Endodermal cell (in vitro differentiated cells): ENCODE data around the gene TRNAU1AP. TPM values are rescaled to one million over a fixed set of nuclear protein-coding genes. Genes with fewer than 3 reads are reported as not detected.
A peak's percentile ranks its signal among the peaks of the same experiment; 100 is the strongest.

Experiments
- DNase-seq: peaks from one replicate; pipeline ENCODE4 v3.0.0-alpha.2; 2017
- H3K27ac ChIP-seq: 2 replicates; pipeline ENCODE4 v1.5.1; 2013; ENCODE audit warnings: mild to moderate bottlenecking, low read depth, low read length, moderate library complexity
- H3K27me3 ChIP-seq: 2 replicates; pipeline ENCODE4 v1.6.1; 2013; ENCODE audit warnings: mild to moderate bottlenecking, low read length, moderate library complexity; ENCODE audit not compliant: insufficient read depth, control insufficient read depth, poor library complexity, severe bottlenecking
- H3K36me3 ChIP-seq: 2 replicates; pipeline ENCODE4 v1.7.0; 2013; ENCODE audit warnings: mild to moderate bottlenecking, low read length, moderate library complexity; ENCODE audit not compliant: control insufficient read depth, insufficient read depth
- H3K4me1 ChIP-seq: one replicate; pipeline ENCODE4 v1.7.0; 2013; ENCODE audit warnings: low read length; ENCODE audit not compliant: control insufficient read depth, insufficient read depth
- H3K4me3 ChIP-seq: 2 replicates; pipeline ENCODE4 v1.5.1; 2013; ENCODE audit warnings: mild to moderate bottlenecking, low read length, moderate library complexity
- H3K9ac ChIP-seq: 2 replicates; pipeline ENCODE4 v1.6.1; 2013; ENCODE audit warnings: mild to moderate bottlenecking, low read length, moderate library complexity; ENCODE audit not compliant: poor library complexity, severe bottlenecking; ENCODE audit errors: extremely low read depth
- H3K9me3 ChIP-seq: 2 replicates; pipeline ENCODE4 v1.6.1; 2013; ENCODE audit warnings: mild to moderate bottlenecking, low read length, moderate library complexity; ENCODE audit not compliant: control insufficient read depth
- H3K27ac Mint-ChIP-seq: 2 replicates; pipeline ENCODE4 v1.8.0; 2020; ENCODE audit warnings: mixed read lengths
- H3K27me3 Mint-ChIP-seq: 2 replicates; pipeline ENCODE4 v1.8.0; 2021; ENCODE audit warnings: mild to moderate bottlenecking, mixed read lengths; ENCODE audit not compliant: insufficient read depth
- H3K36me3 Mint-ChIP-seq: 2 replicates; pipeline ENCODE4 v1.8.0; 2020; ENCODE audit warnings: low read depth, mixed read lengths
- H3K4me1 Mint-ChIP-seq: 2 replicates; pipeline ENCODE4 v1.8.0; 2020; ENCODE audit warnings: mixed read lengths
- H3K4me3 Mint-ChIP-seq: 2 replicates; pipeline ENCODE4 v1.8.0; 2020; ENCODE audit warnings: mild to moderate bottlenecking, moderate library complexity, mixed read lengths
- H3K9me3 Mint-ChIP-seq: 2 replicates; pipeline ENCODE4 v1.8.0; 2020; ENCODE audit warnings: mild to moderate bottlenecking, mixed read lengths
- WGBS, 2 experiments: methylation state at CpG; one replicate each; pipeline versions ENCODE4 v1.1.5 to v1.1.7; 2013; ENCODE audit warnings: missing lambda C conversion rate in 2 of 2, mixed read lengths in 1 of 2; ENCODE audit not compliant: insufficient coverage in 1 of 2, insufficient read length in 1 of 2; 5-methylcytosine and 5-hydroxymethylcytosine counted together
- long read RNA-seq, 4 experiments: library from polyadenylated mRNA in 2 of 4; library from RNA in 1 of 4; library from capped mRNA in 1 of 4; stranded (forward) in 3 of 4; unstranded in 1 of 4; transcript quantifications; one replicate each; pipeline ENCODE4 v2.0.0, GENCODE V29; 2020 to 2021; ENCODE audit warnings: inconsistent platforms in 1 of 4
- polyA plus RNA-seq, 2 experiments: library from polyadenylated mRNA; stranded (reverse); fragments of 50-300 nt; gene quantifications; one replicate each; pipeline ENCODE4 v1.2.3, GENCODE V29; 2013
- total RNA-seq, 2 donors: library from RNA; stranded (reverse); fragmentation: NEBNext Ultra II Directional in 1 of 2; extraction: Animal tissue kit (Norgen Biotek cat#: 25700) in 1 of 2; gene quantifications; 2 replicates in 1 of 2; 3 replicates in 1 of 2; pipeline ENCODE4 v1.2.1, GENCODE V29; 2021
- TF ChIP-seq, protein P1 (sequence below): fragments of 200-600 bp; sonication (generic); conservative IDR thresholded peaks from 2 replicates; pipeline ENCODE4 v1.5.0; 2021; ENCODE audit warnings: antibody characterized with exemption, mild to moderate bottlenecking

The TRNAU1AP gene
- total RNA-seq = 10 to 100 TPM; 49.6 to 53.7 TPM
- 31.5 TPM for polyA plus RNA-seq (2013, experiment 1 of 2)
- 27.0 TPM for polyA plus RNA-seq (2013, experiment 2 of 2)
- long read RNA-seq, experiment 1, transcript TRNAU1AP-201 (9 exons, 1,799 nt) = major isoform, 17 of 29 reads
- long read RNA-seq, experiment 1, partial matches to known transcripts = 9 of 29 reads
- long read RNA-seq, experiment 1, other reads (novel, unspliced or antisense) = 3 of 29 reads
- long read RNA-seq, experiment 2, transcript TRNAU1AP-201 (9 exons, 1,799 nt) = major isoform, 16 of 24 reads
- long read RNA-seq, experiment 2, partial matches to known transcripts = 3 of 24 reads
- long read RNA-seq, experiment 2, other reads (novel, unspliced or antisense) = 4 of 24 reads
- long read RNA-seq, experiment 3, transcript TRNAU1AP-201 (9 exons, 1,799 nt) = major isoform, 30 of 53 reads
- long read RNA-seq, experiment 3, partial matches to known transcripts = 5 of 53 reads
- long read RNA-seq, experiment 3, other reads (novel, unspliced or antisense) = 13 of 53 reads
- long read RNA-seq, experiment 4, transcript TRNAU1AP-201 (9 exons, 1,799 nt) = major isoform, 134 of 168 reads
- long read RNA-seq, experiment 4, partial matches to known transcripts = 7 of 168 reads
- long read RNA-seq, experiment 4, other reads (novel, unspliced or antisense) = 21 of 168 reads

DNA sequence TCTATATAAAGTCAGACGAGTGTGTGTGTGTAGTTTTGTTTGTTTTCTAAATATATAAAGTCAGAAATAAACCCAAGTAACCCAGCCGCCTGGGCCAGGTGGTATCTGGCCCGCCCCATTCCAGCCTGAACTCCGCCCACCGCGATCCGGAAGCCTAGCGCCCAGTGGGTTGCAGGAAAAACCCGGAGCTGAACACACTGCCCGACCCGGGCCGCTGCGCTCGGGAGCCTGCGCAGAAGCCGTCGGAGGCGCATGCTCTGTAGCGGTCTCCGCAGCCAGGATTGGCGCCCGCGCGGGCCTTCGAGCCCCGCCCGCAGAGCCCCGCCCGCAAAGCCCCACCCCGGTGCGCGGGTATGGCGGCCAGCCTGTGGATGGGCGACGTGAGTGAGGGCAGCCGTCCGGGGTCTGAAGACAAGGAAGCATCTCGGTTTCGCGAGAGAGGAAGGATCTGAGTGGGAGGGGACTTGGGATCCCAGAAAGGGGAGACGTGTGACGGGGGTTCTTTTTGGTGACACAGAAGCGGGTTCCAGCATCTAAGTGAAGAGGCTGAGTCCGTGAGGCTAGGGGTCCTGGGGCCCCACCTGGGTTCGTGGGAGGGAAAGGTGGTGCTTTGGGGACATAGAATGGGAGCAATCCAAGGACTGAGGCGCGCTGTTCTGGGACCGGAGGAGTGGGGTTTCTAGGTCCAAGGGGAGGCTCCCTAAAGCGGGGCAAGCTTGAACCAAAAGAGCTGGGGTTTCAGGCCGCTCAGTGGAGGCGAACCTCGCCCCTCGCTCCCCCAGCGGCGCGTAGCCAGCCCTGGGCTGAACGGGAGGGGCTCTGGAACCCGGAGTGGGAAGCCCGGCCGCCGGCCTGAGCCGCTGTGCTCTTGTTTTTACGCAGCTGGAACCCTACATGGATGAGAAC, at the start of gene TRNAU1AP:
Gene TRNAU1AP (plus strand): TSS at position 328 of the 906 bp plus-strand sequence. CDS start 26 bp downstream, at position 354.
- Mint-ChIP-seq H3K36me3 (peaks cover 23% of the 10 kb centered on the region), H3K9me3 (no peaks in the 10 kb centered on the region), H3K27ac (peak within 1 kb of the TSS; percentile 96), H3K4me3 (peak within 1 kb of the TSS; percentile 99), H3K4me1 (no peaks in the 10 kb centered on the region), H3K27me3 (peaks cover 1% of the 10 kb centered on the region)
- peak within 1 kb of the TSS; percentile 95 for H3K4me3 ChIP-seq
- peaks cover 16% of the 10 kb centered on the region for H3K36me3 ChIP-seq
- no peak within 1 kb of the TSS for H3K27ac ChIP-seq
- no peaks in the 10 kb centered on the region for H3K27me3 ChIP-seq
- DNase-seq = peak; percentile 99
- WGBS, 2 experiments = 0% methylated on average over 47 to 63 of the region's 63 CpGs
- no peaks in the 10 kb centered on the region for H3K4me1 ChIP-seq
- TF ChIP-seq, protein P1, sequence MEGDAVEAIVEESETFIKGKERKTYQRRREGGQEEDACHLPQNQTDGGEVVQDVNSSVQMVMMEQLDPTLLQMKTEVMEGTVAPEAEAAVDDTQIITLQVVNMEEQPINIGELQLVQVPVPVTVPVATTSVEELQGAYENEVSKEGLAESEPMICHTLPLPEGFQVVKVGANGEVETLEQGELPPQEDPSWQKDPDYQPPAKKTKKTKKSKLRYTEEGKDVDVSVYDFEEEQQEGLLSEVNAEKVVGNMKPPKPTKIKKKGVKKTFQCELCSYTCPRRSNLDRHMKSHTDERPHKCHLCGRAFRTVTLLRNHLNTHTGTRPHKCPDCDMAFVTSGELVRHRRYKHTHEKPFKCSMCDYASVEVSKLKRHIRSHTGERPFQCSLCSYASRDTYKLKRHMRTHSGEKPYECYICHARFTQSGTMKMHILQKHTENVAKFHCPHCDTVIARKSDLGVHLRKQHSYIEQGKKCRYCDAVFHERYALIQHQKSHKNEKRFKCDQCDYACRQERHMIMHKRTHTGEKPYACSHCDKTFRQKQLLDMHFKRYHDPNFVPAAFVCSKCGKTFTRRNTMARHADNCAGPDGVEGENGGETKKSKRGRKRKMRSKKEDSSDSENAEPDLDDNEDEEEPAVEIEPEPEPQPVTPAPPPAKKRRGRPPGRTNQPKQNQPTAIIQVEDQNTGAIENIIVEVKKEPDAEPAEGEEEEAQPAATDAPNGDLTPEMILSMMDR = no peak
- H3K9ac ChIP-seq = peak within 1 kb of the TSS; percentile 68
- H3K9me3 ChIP-seq = no peaks in the 10 kb centered on the region

DNA sequence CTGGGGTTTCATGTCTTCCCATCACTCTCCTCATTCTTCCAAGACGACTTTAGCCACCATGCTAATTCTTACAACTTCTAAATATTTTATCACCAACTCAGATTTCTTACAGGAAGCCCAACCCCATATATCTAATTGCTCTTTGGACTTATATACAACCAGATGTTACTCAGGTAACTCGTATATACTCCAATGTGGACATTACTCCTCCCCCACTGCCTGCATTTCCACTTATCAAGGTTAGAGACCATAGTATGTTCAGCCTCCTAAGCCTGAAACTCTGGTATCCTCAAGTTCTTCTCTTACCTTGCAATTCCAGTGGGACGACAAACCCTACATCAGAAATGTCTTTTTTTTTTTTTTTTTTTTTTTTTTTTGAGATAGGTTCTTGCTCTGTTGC, 49.8 kb upstream of the TRNAU1AP start:
- no peak overlapping the region for H3K4me3 ChIP-seq
- H3K9me3 Mint-ChIP-seq = peaks cover 2% of the 10 kb centered on the region
- no peaks in the 10 kb centered on the region for H3K27me3 ChIP-seq
- H3K27ac Mint-ChIP-seq = no peak overlapping the region
- no peak for DNase-seq
- H3K9me3 ChIP-seq = no peaks in the 10 kb centered on the region
- 88 to 97% methylated on average over 2 of the region's 3 CpGs for WGBS, 2 experiments
- H3K27me3 Mint-ChIP-seq = no peaks in the 10 kb centered on the region
- peaks cover 34% of the 10 kb centered on the region for H3K36me3 Mint-ChIP-seq
- peaks cover under 1% of the 10 kb centered on the region for H3K4me1 Mint-ChIP-seq
- no peak overlapping the region for H3K27ac ChIP-seq
- H3K36me3 ChIP-seq = peaks cover 24% of the 10 kb centered on the region
- H3K4me1 ChIP-seq = no peaks in the 10 kb centered on the region
- TF ChIP-seq, protein P1 = no peak
- no peak overlapping the region for H3K9ac ChIP-seq
- no peak overlapping the region for H3K4me3 Mint-ChIP-seq
